Stimulated activated naive CD8-positive, alpha-beta T cell treated with anti-CD3 and anti-CD28 coated beads, Interleukin-15, Interleukin-2, amounts not matched to agents 100 ng/mL and 50 ng/mL, for 24 hours (primary cell): ENCODE measurements around the gene CNTN4.

Experiments used
- H3K27ac Mint-ChIP-seq: one replicate; pipeline ENCODE4 v1.8.0; 2021; ENCODE audit warnings: mild to moderate bottlenecking, mixed read lengths
- H3K27me3 Mint-ChIP-seq: one replicate; pipeline ENCODE4 v1.8.0; 2021; ENCODE audit warnings: mixed read lengths
- H3K36me3 Mint-ChIP-seq: one replicate; pipeline ENCODE4 v1.8.0; 2021; ENCODE audit warnings: low read depth, mixed read lengths
- H3K4me1 Mint-ChIP-seq: one replicate; pipeline ENCODE4 v1.8.0; 2021; ENCODE audit warnings: low read depth, mixed read lengths
- H3K4me3 Mint-ChIP-seq: one replicate; pipeline ENCODE4 v1.8.0; 2021; ENCODE audit warnings: mild to moderate bottlenecking, mixed read lengths
- H3K9me3 Mint-ChIP-seq: one replicate; pipeline ENCODE4 v1.8.0; 2021; ENCODE audit warnings: mixed read lengths

CNTN4 gene

DNA sequence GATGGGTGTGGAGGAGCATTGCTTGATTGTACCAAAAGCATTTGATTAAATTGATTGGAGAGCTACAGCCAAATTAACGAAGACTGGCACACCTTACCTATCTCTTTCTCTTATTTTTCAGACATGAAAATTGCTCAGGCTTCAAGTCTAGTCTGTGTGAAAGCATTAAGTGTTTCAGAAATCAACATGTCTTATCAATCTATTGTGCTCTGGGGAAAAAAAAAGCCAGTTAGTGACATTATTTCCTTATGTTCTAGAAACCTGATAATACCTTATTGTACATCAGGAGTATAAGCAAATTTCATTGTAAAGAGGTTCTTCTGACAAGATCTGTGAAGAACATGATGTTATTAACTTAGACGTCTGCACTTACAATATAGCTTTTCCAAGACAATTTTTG is 546.3 kb downstream of the CNTN4 start:
- no peaks in the 10 kb centered on the region for H3K36me3 Mint-ChIP-seq
- no peaks in the 10 kb centered on the region for H3K4me1 Mint-ChIP-seq
- H3K9me3 Mint-ChIP-seq: peaks cover 4% of the 10 kb centered on the region
- H3K27me3 Mint-ChIP-seq: no peaks in the 10 kb centered on the region
- H3K4me3 Mint-ChIP-seq: no peak overlapping the region
- no peak overlapping the region for H3K27ac Mint-ChIP-seq

DNA sequence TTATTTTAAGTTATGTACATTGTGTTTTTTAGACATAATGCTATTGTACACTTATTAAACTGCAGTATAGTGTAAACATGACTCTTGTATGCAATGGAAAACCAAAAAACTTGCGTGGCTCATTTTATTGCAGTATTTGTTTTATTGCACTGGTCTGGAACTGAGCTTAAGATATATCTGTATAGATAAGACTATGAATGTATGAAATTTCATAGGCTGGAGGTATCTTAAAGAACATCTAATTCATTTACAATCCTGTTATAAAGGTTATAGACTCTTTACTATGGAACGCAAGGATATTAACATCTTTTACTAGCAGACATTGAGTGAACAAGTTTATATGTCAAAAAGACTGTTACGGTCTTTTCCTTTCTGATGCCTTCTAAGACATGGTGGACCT is 552.1 kb downstream of the CNTN4 start:
- Mint-ChIP-seq H3K27ac (no peak overlapping the region), H3K4me1 (no peaks in the 10 kb centered on the region), H3K27me3 (no peaks in the 10 kb centered on the region), H3K36me3 (no peaks in the 10 kb centered on the region), H3K4me3 (no peak overlapping the region), H3K9me3 (peaks cover 4% of the 10 kb centered on the region)

GRCh38 chr3:2652386-2652785 is 553.7 kb downstream of the CNTN4 start:
- Mint-ChIP-seq H3K4me3 (no peak overlapping the region), H3K9me3 (peaks cover 4% of the 10 kb centered on the region), H3K4me1 (no peaks in the 10 kb centered on the region), H3K36me3 (no peaks in the 10 kb centered on the region), H3K27ac (no peak overlapping the region), H3K27me3 (no peaks in the 10 kb centered on the region)

- Mint-ChIP-seq H3K4me1 (no peaks in the 10 kb centered on the region), H3K27ac (no peak overlapping the region), H3K9me3 (peaks cover 4% of the 10 kb centered on the region), H3K27me3 (no peaks in the 10 kb centered on the region), H3K36me3 (no peaks in the 10 kb centered on the region), H3K4me3 (no peak overlapping the region)
Measured at GRCh38 chr3:2653706-2654105, 555.0 kb downstream of the CNTN4 start.

- no peak overlapping the region for H3K27ac Mint-ChIP-seq
- H3K9me3 Mint-ChIP-seq: no peaks in the 10 kb centered on the region
- H3K36me3 Mint-ChIP-seq: no peaks in the 10 kb centered on the region
Measured at GRCh38 chr3:2655229-2655701, 556.6 kb downstream of the CNTN4 start.

GRCh38 chr3:2656806-2657777 is 558.4 kb downstream of the CNTN4 start:
- Mint-ChIP-seq H3K4me3 (no peak overlapping the region), H3K27me3 (no peaks in the 10 kb centered on the region), H3K4me1 (no peaks in the 10 kb centered on the region), H3K9me3 (no peaks in the 10 kb centered on the region), H3K27ac (no peak overlapping the region), H3K36me3 (no peaks in the 10 kb centered on the region)

More at GRCh38 chr3:2655229-2655701, 556.6 kb downstream of the CNTN4 start:
- H3K4me1 Mint-ChIP-seq: no peaks in the 10 kb centered on the region
- no peak overlapping the region for H3K4me3 Mint-ChIP-seq
- H3K27me3 Mint-ChIP-seq: no peaks in the 10 kb centered on the region

- Mint-ChIP-seq H3K9me3 (no peaks in the 10 kb centered on the region), H3K27me3 (no peaks in the 10 kb centered on the region), H3K4me1 (no peaks in the 10 kb centered on the region), H3K27ac (no peak overlapping the region), H3K4me3 (no peak overlapping the region), H3K36me3 (no peaks in the 10 kb centered on the region)
Measured at GRCh38 chr3:2657971-2658370, 559.3 kb downstream of the CNTN4 start.

DNA sequence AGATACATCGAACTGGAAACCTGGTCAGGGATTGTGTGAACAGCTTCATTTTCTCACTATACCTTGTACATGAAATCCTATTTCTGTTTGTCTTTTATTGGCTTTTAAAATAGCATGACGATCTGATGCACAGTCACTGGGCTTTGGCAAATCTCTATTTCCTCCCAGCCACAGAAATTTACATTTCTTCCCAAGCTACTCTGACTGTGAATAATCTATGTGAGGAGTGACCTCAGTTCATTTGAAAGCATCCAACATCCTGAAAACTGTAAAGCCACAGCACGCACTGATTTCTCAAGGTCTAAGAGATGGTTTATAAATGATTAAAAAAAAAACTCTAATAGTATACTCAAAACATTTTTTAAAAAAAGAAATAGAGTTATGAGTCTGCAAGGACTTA is 561.2 kb downstream of the CNTN4 start:
- Mint-ChIP-seq H3K27ac (no peak overlapping the region), H3K36me3 (no peaks in the 10 kb centered on the region), H3K9me3 (no peaks in the 10 kb centered on the region), H3K4me3 (no peak overlapping the region), H3K4me1 (no peaks in the 10 kb centered on the region), H3K27me3 (no peaks in the 10 kb centered on the region)

DNA sequence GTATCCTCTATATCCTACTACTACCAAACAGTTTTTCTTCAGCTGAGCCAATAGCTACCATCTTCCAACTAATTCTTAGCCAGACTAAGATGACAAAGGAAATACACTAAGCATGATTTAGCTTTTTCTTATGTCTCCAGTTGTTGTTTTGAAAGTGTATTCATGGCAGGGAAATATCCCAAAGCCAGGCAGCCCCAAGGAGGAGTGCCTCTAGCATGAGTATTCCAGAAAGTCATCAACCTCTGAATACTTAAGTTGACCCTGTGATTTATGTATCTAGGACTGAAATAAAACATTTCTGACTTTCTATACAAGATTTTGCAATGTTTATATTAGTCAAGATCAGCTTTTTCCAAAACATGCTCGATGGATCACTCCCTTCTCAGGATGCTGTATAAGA is 562.4 kb downstream of the CNTN4 start:
- Mint-ChIP-seq H3K4me1 (no peaks in the 10 kb centered on the region), H3K4me3 (no peak overlapping the region), H3K27me3 (no peaks in the 10 kb centered on the region), H3K36me3 (no peaks in the 10 kb centered on the region), H3K27ac (no peak overlapping the region), H3K9me3 (no peaks in the 10 kb centered on the region)

- H3K4me3 Mint-ChIP-seq: no peak overlapping the region
- no peaks in the 10 kb centered on the region for H3K9me3 Mint-ChIP-seq
- H3K4me1 Mint-ChIP-seq: no peaks in the 10 kb centered on the region
- no peaks in the 10 kb centered on the region for H3K27me3 Mint-ChIP-seq
- no peak overlapping the region for H3K27ac Mint-ChIP-seq
- no peaks in the 10 kb centered on the region for H3K36me3 Mint-ChIP-seq
Measured at GRCh38 chr3:2677501-2677900, 578.8 kb downstream of the CNTN4 start.

- no peaks in the 10 kb centered on the region for H3K9me3 Mint-ChIP-seq
- no peaks in the 10 kb centered on the region for H3K36me3 Mint-ChIP-seq
- H3K4me3 Mint-ChIP-seq: no peak overlapping the region
- no peak overlapping the region for H3K27ac Mint-ChIP-seq
- no peaks in the 10 kb centered on the region for H3K27me3 Mint-ChIP-seq
- no peaks in the 10 kb centered on the region for H3K4me1 Mint-ChIP-seq
Measured at GRCh38 chr3:2680236-2680635, 581.6 kb downstream of the CNTN4 start.

- Mint-ChIP-seq H3K4me3 (no peak overlapping the region), H3K27ac (no peak overlapping the region), H3K9me3 (no peaks in the 10 kb centered on the region), H3K27me3 (no peaks in the 10 kb centered on the region), H3K36me3 (no peaks in the 10 kb centered on the region), H3K4me1 (no peaks in the 10 kb centered on the region)
Measured at GRCh38 chr3:2684046-2684445, 585.4 kb downstream of the CNTN4 start.

DNA sequence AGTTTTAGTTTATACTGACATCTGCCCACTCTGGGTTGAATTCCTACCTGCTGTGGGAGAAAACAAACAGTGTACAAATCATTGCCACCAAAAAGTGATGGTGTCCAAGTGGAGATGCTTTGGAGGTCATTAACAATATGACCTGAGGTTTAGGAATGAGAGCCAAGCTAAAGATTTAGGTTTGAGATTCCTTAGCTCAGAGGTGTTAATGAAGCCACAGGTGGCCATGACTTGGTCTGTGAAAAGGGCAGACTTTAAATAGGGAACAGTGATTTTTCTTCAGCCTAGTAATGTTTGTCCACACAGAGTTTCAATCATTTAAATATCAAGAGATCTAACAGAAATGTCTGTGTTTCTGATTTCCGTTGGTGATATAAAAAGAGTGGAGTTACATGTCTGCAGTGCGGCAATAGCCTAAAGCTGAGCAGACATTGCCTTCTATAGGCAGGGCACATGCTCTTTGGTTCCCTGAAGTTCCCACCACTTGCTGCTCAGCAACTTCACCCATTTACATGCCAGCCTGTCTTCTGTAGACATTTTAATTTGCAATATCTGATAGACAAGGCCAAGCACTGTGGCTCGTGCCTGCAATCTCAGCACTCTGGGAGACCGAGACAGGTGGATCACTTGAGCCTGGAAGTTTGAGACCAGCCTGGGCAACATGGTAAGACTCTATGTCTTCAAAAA is 588.3 kb downstream of the CNTN4 start:
- Mint-ChIP-seq H3K27ac (no peak overlapping the region), H3K9me3 (no peaks in the 10 kb centered on the region), H3K4me1 (no peaks in the 10 kb centered on the region), H3K4me3 (no peak overlapping the region), H3K27me3 (no peaks in the 10 kb centered on the region), H3K36me3 (no peaks in the 10 kb centered on the region)

DNA sequence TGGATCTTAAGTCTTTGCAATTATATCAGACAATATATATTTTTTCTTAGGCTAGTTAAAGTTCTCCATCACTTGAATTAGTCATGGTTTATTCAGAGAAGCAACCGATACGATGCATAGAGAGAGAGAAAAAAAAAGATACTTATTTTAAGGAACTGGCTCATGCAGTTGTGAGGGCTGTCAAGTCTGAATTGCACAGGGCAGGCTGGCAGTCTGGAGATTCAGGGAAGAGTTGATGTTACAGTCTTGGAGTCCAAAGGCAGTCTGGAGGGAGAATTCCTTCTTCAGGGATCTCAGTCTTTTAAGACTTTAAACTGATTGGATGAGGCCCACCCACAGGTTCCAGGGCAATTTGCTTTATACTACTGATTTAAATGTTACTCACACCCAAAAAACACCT is 598.9 kb downstream of the CNTN4 start:
- Mint-ChIP-seq H3K9me3 (no peaks in the 10 kb centered on the region), H3K4me3 (no peak overlapping the region), H3K4me1 (no peaks in the 10 kb centered on the region), H3K27me3 (no peaks in the 10 kb centered on the region), H3K36me3 (no peaks in the 10 kb centered on the region), H3K27ac (no peak overlapping the region)

DNA sequence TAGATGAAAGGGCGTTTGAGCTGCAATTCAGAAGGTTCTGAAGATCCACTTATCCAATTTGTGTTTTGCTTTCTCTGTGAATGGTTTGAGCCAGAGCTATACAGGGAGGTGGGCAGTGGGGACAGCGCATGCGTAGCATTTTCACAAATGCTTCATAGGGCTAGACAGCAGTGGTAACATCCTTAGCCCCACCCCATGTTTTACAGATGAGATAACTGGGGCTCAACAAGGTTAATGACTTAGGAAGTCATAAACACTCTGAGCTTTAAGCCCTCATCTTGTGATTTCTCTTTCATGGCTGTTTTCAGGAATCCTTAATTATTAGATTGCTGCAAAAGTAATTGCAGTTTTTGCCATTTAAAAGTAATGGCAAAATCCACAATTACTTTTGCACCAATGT is 602.8 kb downstream of the CNTN4 start:
- Mint-ChIP-seq H3K36me3 (no peaks in the 10 kb centered on the region), H3K4me1 (no peaks in the 10 kb centered on the region), H3K4me3 (no peak overlapping the region), H3K27ac (no peak overlapping the region), H3K9me3 (no peaks in the 10 kb centered on the region), H3K27me3 (peaks cover 3% of the 10 kb centered on the region)
